OCI-LY1 (cell line): ENCODE data around the gene DNAH11.

Experiments
- H2AFZ ChIP-seq: fragments of 200-600 bp; sonication (generic), shearing (Covaris generic); 2 replicates; pipeline ENCODE4 v1.6.0; 2014; ENCODE audit warnings: antibody characterized with exemption, mild to moderate bottlenecking, low read length
- H3F3A ChIP-seq: fragments of 200-600 bp; sonication (generic), shearing (Covaris generic); 2 replicates; pipeline ENCODE4 v1.6.0; 2014; ENCODE audit warnings: mild to moderate bottlenecking, antibody characterized with exemption, low read length, moderate library complexity; ENCODE audit not compliant: insufficient read depth
- H3K27ac ChIP-seq: fragments of 200-600 bp; sonication (generic); 2 replicates; pipeline ENCODE4 v1.5.1; 2014; ENCODE audit warnings: low read length, mixed run types, mild to moderate bottlenecking, low read depth; ENCODE audit not compliant: poor library complexity, severe bottlenecking
- H3K27me3 ChIP-seq: fragments of 200-600 bp; sonication (generic); 2 replicates; pipeline ENCODE4 v1.6.0; 2014; ENCODE audit warnings: antibody characterized with exemption, mild to moderate bottlenecking, low read length, moderate library complexity; ENCODE audit not compliant: insufficient read depth
- H3K36me3 ChIP-seq: fragments of 200-600 bp; sonication (generic); 2 replicates; pipeline ENCODE4 v1.6.1; 2014; ENCODE audit warnings: mild to moderate bottlenecking, antibody characterized with exemption, low read length, moderate library complexity, mixed read lengths; ENCODE audit not compliant: insufficient read depth
- H3K4me1 ChIP-seq: fragments of 200-600 bp; sonication (generic); 2 replicates; pipeline ENCODE4 v1.5.1; 2014; ENCODE audit warnings: mild to moderate bottlenecking, low read length, moderate library complexity; ENCODE audit not compliant: insufficient read depth, severe bottlenecking
- H3K4me2 ChIP-seq: fragments of 200-600 bp; sonication (generic), shearing (Covaris generic); 2 replicates; pipeline ENCODE4 v1.6.1; 2014; ENCODE audit warnings: low read length
- H3K4me3 ChIP-seq: fragments of 200-600 bp; sonication (generic); 2 replicates; pipeline ENCODE4 v1.5.1; 2014; ENCODE audit warnings: low read length, low read depth, mild to moderate bottlenecking, mixed read lengths; ENCODE audit not compliant: poor library complexity, severe bottlenecking
- H3K79me2 ChIP-seq: fragments of 200-600 bp; shearing (Covaris generic); 2 replicates; pipeline ENCODE4 v1.6.1; 2016; ENCODE audit warnings: mixed run types, low read length, mixed read lengths; ENCODE audit not compliant: insufficient read depth
- H3K9ac ChIP-seq: fragments of 200-600 bp; sonication (generic), shearing (Covaris generic); 2 replicates; pipeline ENCODE4 v1.6.1; 2014; ENCODE audit warnings: mild to moderate bottlenecking, low read length, mixed read lengths
- H3K9me2 ChIP-seq: fragments of 200-600 bp; sonication (generic), shearing (Covaris generic); 2 replicates; pipeline ENCODE4 v1.6.1; 2014; ENCODE audit warnings: low read depth, mild to moderate bottlenecking, low read length, mixed read lengths
- H3K9me3 ChIP-seq: fragments of 200-600 bp; shearing (Covaris generic); 2 replicates; pipeline ENCODE4 v1.6.1; 2014; ENCODE audit warnings: low read length, mixed read lengths
- H4K20me1 ChIP-seq: fragments of 200-600 bp; sonication (generic), shearing (Covaris generic); 2 replicates; pipeline ENCODE4 v1.6.0; 2016; ENCODE audit warnings: mild to moderate bottlenecking, low read length; ENCODE audit not compliant: insufficient read depth
- CTCF ChIP-seq: fragments of 200-600 bp; sonication (generic), shearing (Covaris generic); IDR thresholded peaks from 2 replicates; pipeline ENCODE4 v1.5.1; 2017; ENCODE audit warnings: mild to moderate bottlenecking, antibody characterized with exemption, low read length, moderate library complexity, mixed read lengths
- EZH2 ChIP-seq: fragments of 200-600 bp; sonication (generic), shearing (Covaris generic); IDR thresholded peaks from 2 replicates; pipeline ENCODE4 v1.8.0; 2017; ENCODE audit warnings: borderline replicate concordance, mixed run types, mild to moderate bottlenecking, antibody characterized with exemption, low read length, moderate library complexity, mixed read lengths

DNAH11 gene

GRCh38 chr7:21806388-21806787 is 263.5 kb downstream of the DNAH11 start:
- Histone ChIP-seq H2AFZ (no peak overlapping the region), H4K20me1 (no peaks in the 10 kb centered on the region), H3K9me3 (no peaks in the 10 kb centered on the region), H3F3A (no peaks in the 10 kb centered on the region), H3K27ac (no peak overlapping the region), H3K4me2 (no peak overlapping the region), H3K9ac (no peak overlapping the region), H3K4me1 (no peaks in the 10 kb centered on the region), H3K4me3 (no peak overlapping the region), H3K36me3 (no peaks in the 10 kb centered on the region), H3K27me3 (no peaks in the 10 kb centered on the region), H3K79me2 (no peaks in the 10 kb centered on the region), H3K9me2 (no peaks in the 10 kb centered on the region)
- no peak for TF ChIP-seq EZH2
- TF ChIP-seq CTCF, result no peak

GRCh38 chr7:21819048-21819447 is 276.2 kb downstream of the DNAH11 start:
- Histone ChIP-seq H3K27ac (no peak overlapping the region), H3K79me2 (no peaks in the 10 kb centered on the region)
- TF ChIP-seq EZH2 (no peak), CTCF (no peak)

GRCh38 chr7:21828841-21829240 is 286.0 kb downstream of the DNAH11 start:
- Histone ChIP-seq H3K27ac (no peak overlapping the region), H3K4me1 (no peaks in the 10 kb centered on the region), H3K27me3 (no peaks in the 10 kb centered on the region), H3K9me3 (no peaks in the 10 kb centered on the region), H3K4me3 (no peak overlapping the region), H3F3A (no peaks in the 10 kb centered on the region), H3K4me2 (no peak overlapping the region), H3K9me2 (no peaks in the 10 kb centered on the region), H4K20me1 (no peaks in the 10 kb centered on the region), H2AFZ (no peak overlapping the region), H3K36me3 (no peaks in the 10 kb centered on the region), H3K79me2 (no peaks in the 10 kb centered on the region), H3K9ac (no peak overlapping the region)
- TF ChIP-seq CTCF (no peak), EZH2 (no peak)

More at GRCh38 chr7:21819048-21819447, 276.2 kb downstream of the DNAH11 start:
- H2AFZ ChIP-seq, result no peak overlapping the region
- no peaks in the 10 kb centered on the region for H3K9me3 ChIP-seq
- H3K4me1 ChIP-seq, result no peaks in the 10 kb centered on the region
- no peak overlapping the region for H3K9ac ChIP-seq
- H3K36me3 ChIP-seq, result no peaks in the 10 kb centered on the region
- H3K9me2 ChIP-seq, result no peaks in the 10 kb centered on the region
- H3K4me2 ChIP-seq, result no peak overlapping the region
- H3K4me3 ChIP-seq, result no peak overlapping the region
- H3K27me3 ChIP-seq, result no peaks in the 10 kb centered on the region
- no peaks in the 10 kb centered on the region for H4K20me1 ChIP-seq
- H3F3A ChIP-seq, result no peaks in the 10 kb centered on the region
